Gastroesophageal sphincter (tissue), 4 donors: ENCODE results near the gene BCL2L2. TPM values are rescaled to one million over a fixed set of nuclear protein-coding genes. Genes with fewer than 3 reads are reported as not detected.

Source experiments
- ATAC-seq: fragments of 150-250 bp; one replicate; pipeline ENCODE4 v1.9.1; 2016; ENCODE audit warnings: mild to moderate bottlenecking, moderate library complexity
- H3K27ac ChIP-seq, 4 donors: fragments of 200-600 bp; sonication (generic) in 3 of 4; 1 replicate in 3 of 4; 2 replicates in 1 of 4; pipeline ENCODE4 v1.5.1; 2016 to 2019
- H3K27me3 ChIP-seq: fragments of 200-600 bp; sonication (generic); one replicate; pipeline ENCODE4 v1.5.1; 2019
- H3K36me3 ChIP-seq, 2 donors: fragments of 200-600 bp; sonication (generic); one replicate each; pipeline ENCODE4 v1.5.1; 2019; ENCODE audit warnings: control low read depth in 1 of 2
- H3K4me1 ChIP-seq, 3 donors: fragments of 200-600 bp; sonication (generic); 1 replicate in 2 of 3; 2 replicates in 1 of 3; pipeline ENCODE4 v1.5.1; 2016 to 2019; ENCODE audit warnings: control low read depth in 2 of 3
- H3K4me3 ChIP-seq, 2 donors: fragments of 200-600 bp; sonication (generic); one replicate each; pipeline ENCODE4 v1.5.1; 2019; ENCODE audit warnings: mild to moderate bottlenecking in 1 of 2, moderate library complexity in 1 of 2
- H3K9me3 ChIP-seq, 3 donors: fragments of 200-600 bp; sonication (generic); one replicate each; pipeline ENCODE4 v1.5.1; 2017 to 2019; ENCODE audit warnings: control low read depth in 2 of 3
- EP300 ChIP-seq: sonication (generic); formaldehyde crosslinking; IDR thresholded peaks from one replicate; pipeline ENCODE4 v1.6.1; 2017; ENCODE audit warnings: antibody characterized with exemption, mild to moderate bottlenecking
- POLR2A ChIP-seq, 2 donors: fragments of 450-650 bp; IDR thresholded peaks; one replicate each; pipeline ENCODE4 v1.6.1; 2017; ENCODE audit warnings: antibody characterized with exemption in 2 of 2, mild to moderate bottlenecking in 2 of 2, moderate library complexity in 1 of 2
- POLR2AphosphoS5 ChIP-seq: sonication (generic); formaldehyde crosslinking; IDR thresholded peaks from one replicate; pipeline ENCODE4 v1.6.1; 2017; ENCODE audit warnings: antibody characterized with exemption
- WGBS, 2 donors: methylation state at CpG; one replicate each; pipeline ENCODE4 v1.1.5; 2018; ENCODE audit warnings: low coverage in 1 of 2; 5-methylcytosine and 5-hydroxymethylcytosine counted together
- total RNA-seq, 4 donors: library from RNA; depleted of rRNA; stranded (reverse); fragments of >200 nt; gene quantifications; one replicate each; pipeline ENCODE4 v1.1.0, GENCODE V29; 2016
- TF ChIP-seq, protein P1 (sequence below), 4 experiments: fragments of 200-600 bp in 2 of 4; fragments of 450-650 bp in 2 of 4; sonication (generic) in 1 of 4; IDR thresholded peaks; one replicate each; pipeline ENCODE4 v1.5.1; 2017 to 2019; ENCODE audit warnings: antibody characterized with exemption in 4 of 4, mild to moderate bottlenecking in 2 of 4, moderate library complexity in 2 of 4

The BCL2L2 gene
- total RNA-seq, 4 donors from 2014 or later, result 99.1 to 157 (median 117) TPM

DNA sequence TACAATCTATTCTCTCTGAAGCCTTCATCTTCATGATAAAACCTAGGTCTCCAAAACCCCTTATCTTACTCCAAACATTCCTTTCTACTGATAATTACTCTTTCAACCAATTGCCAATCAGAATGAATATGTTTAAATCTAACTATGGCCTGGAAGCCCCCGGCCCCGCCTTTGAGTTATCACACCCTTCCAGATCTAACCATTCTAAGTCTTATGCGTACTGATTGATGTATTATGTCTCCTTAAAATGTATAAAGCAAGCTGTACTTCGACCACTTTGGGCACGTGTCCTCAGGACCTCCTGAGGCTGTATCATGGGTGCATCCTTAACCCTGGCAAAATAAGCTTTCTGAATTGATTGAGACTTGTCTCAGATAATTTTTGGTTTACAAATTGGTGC, 29.0 kb downstream of the BCL2L2 start:
- TF ChIP-seq POLR2A (IDR thresholded peaks at IDR 0.05) (no peak), POLR2AphosphoS5 (no peak), EP300 (no peak)
- TF ChIP-seq, protein P1, sequence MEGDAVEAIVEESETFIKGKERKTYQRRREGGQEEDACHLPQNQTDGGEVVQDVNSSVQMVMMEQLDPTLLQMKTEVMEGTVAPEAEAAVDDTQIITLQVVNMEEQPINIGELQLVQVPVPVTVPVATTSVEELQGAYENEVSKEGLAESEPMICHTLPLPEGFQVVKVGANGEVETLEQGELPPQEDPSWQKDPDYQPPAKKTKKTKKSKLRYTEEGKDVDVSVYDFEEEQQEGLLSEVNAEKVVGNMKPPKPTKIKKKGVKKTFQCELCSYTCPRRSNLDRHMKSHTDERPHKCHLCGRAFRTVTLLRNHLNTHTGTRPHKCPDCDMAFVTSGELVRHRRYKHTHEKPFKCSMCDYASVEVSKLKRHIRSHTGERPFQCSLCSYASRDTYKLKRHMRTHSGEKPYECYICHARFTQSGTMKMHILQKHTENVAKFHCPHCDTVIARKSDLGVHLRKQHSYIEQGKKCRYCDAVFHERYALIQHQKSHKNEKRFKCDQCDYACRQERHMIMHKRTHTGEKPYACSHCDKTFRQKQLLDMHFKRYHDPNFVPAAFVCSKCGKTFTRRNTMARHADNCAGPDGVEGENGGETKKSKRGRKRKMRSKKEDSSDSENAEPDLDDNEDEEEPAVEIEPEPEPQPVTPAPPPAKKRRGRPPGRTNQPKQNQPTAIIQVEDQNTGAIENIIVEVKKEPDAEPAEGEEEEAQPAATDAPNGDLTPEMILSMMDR (IDR thresholded peaks at IDR 0.05), result no peak
- 76% methylated on average over 4 to 5 of the region's 5 CpGs for WGBS, 2 donors

DNA sequence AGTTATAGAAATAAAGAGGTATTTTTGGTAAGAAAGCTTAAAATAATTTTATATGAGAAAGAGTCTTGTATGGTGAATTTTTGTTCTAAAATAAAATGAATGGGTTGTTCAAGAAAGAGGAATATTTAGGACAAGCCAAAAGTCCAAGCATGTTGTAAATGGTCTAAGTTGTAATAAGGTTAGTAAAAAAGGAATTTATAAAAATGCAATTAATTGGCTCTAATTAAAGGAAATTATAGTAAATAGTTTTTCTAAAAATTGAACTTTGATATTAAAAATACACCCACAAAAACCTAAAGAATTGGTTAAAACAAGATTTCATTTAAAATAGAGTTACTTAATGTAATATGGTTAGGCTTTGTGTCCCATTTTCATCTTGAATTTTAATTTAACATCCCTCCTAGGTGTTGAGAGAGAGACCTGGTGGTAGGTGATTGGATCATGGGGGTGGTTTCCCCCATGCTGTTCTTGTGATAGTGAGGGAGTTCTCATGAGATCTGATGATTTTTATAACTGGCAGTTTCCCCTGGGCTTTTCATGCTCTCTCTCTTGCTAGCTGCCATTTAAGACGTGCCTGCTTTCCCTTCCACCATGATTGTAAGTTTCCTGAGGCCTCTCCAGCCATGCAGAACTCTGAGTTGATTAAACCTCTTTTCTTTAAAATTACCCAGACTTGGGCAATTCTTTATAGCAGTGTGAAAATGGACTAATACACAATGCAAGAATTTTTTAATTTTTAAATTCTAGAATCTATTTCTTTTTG, 33.1 kb downstream of the BCL2L2 start:
- Histone ChIP-seq H3K27me3 (no peaks in the 10 kb centered on the region), H3K4me1 (no peaks in the 10 kb centered on the region), H3K4me3 (no peak overlapping the region), H3K36me3 (no peaks in the 10 kb centered on the region), H3K27ac (no peak overlapping the region), H3K9me3 (no peaks in the 10 kb centered on the region)
- no peak for ATAC-seq
- TF ChIP-seq POLR2A (IDR thresholded peaks at IDR 0.05) (no peak), EP300 (no peak)
- TF ChIP-seq, protein P1 (IDR thresholded peaks at IDR 0.05), result no peak
- 67 to 91% methylated on average over 1 of the region's 1 CpG for WGBS, 2 donors

More for the DNA sequence above, 29.0 kb downstream of the BCL2L2 start:
- Histone ChIP-seq H3K27me3 (no peaks in the 10 kb centered on the region), H3K27ac (no peak overlapping the region), H3K4me1 (no peaks in the 10 kb centered on the region), H3K9me3 (no peaks in the 10 kb centered on the region), H3K36me3 (no peaks in the 10 kb centered on the region), H3K4me3 (no peak overlapping the region)
- ATAC-seq, result no peak

DNA sequence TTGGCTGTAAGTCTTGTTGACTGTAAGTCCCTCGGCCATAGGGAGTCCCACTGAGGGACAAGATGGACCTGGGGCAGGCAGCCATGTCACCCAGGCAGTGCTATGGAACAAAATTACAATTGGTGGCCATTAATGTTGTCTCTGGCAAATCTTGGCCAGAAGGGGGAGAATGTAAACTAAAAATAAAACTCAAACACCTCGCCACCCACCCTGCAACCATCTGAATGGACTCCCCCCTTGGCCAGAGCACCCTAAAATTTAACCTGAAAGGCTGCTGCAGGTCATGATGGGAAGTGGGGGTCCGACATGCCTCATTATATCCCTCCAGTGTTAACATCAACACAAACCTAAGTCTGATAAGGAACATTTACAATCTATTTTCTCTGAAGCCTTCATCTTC, 37.8 kb downstream of the BCL2L2 start:
- ATAC-seq, result no peak
- WGBS, 2 donors, result 43 to 82% methylated on average over 1 to 3 of the region's 3 CpGs
- H3K36me3 ChIP-seq, result peaks cover 0 to 21% of the 10 kb centered on the region in 2 donors
- TF ChIP-seq POLR2A (IDR thresholded peaks at IDR 0.05), result no peak
- TF ChIP-seq, protein P1 (IDR thresholded peaks at IDR 0.05), result no peak
- TF ChIP-seq EP300, result no peak
- no peak for TF ChIP-seq POLR2AphosphoS5
- H3K4me3 ChIP-seq, result no peak overlapping the region
- H3K27me3 ChIP-seq, result no peaks in the 10 kb centered on the region
- H3K9me3 ChIP-seq, result no peaks in the 10 kb centered on the region
- no peaks in the 10 kb centered on the region for H3K4me1 ChIP-seq
- no peak overlapping the region for H3K27ac ChIP-seq

DNA sequence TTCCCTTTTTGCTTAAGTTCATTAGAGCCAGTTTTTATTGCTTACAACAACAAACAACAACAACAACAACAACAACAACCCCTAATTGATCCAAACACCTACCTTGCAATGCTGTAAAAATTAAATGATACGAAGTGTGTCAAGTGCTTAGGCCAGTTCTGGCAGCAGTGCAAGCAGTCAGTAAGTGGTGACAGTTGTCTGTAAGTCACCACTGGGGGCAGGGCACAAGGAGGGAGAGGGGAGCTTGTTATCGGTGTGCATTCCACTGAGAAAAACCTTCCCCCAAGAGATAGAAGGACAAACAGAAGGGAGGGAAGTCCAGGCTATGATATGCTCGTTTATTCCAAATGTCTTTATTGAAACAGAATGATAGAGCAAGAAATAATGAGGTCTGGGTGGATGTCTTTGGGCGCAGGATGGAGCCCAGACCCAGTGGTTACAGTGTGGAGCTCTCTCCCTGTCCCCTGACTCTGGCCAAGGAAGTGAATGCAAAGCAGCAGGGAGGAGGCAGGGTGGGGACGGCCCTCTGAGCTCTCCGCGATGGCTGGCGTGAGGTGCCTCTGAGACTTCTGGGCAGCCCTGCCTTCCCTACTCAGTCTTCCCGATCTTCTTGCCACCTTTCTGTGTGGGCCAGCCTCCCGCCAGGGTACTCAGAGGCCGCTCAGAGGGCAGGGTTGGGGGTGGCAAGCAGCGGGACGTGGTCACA, 39.5 kb downstream of the BCL2L2 start:
- Histone ChIP-seq H3K4me1 (no peaks in the 10 kb centered on the region), H3K36me3 (peaks cover 0 to 21% of the 10 kb centered on the region in 2 donors), H3K27me3 (no peaks in the 10 kb centered on the region), H3K4me3 (no peak overlapping the region), H3K27ac (no peak overlapping the region), H3K9me3 (no peaks in the 10 kb centered on the region)
- ATAC-seq, result no peak
- TF ChIP-seq POLR2A (IDR thresholded peaks at IDR 0.05) (no peak), EP300 (no peak), POLR2AphosphoS5 (no peak)
- TF ChIP-seq, protein P1 (IDR thresholded peaks at IDR 0.05), result no peak
- 64 to 75% methylated on average over 4 to 7 of the region's 13 CpGs for WGBS, 2 donors
